SK-N-SH (cell line): ENCODE data around the gene SNRPB2. TPM values are rescaled to one million over a fixed set of nuclear protein-coding genes. Genes with fewer than 3 reads are reported as not detected.
A peak's percentile ranks its signal among the peaks of the same experiment; 100 is the strongest.

Experiments used
- CTCF ChIA-PET: fragments of 300-600, 350-600 bp; formaldehyde crosslinking; extraction: SDS; loops from one replicate; lab custom pipeline; 2021; lab: Yijun Ruan, JAX
- POLR2A ChIA-PET: fragments of 350-600 bp; sonication (Branson Sonifier 250); formaldehyde crosslinking; extraction: SDS; loops from one replicate; lab custom pipeline; 2020; ENCODE audit warnings: antibody characterized with exemption, inconsistent platforms; lab: Yijun Ruan, JAX
- DNase-seq: peaks from one replicate; pipeline ENCODE4 v3.0.0; 2012
- H2AFZ ChIP-seq: fragments of 200-600 bp; sonication (generic); 2 replicates; pipeline ENCODE4 v1.8.1; 2016; ENCODE audit warnings: antibody characterized with exemption, mild to moderate bottlenecking, low read depth
- H3F3A ChIP-seq: fragments of 200-600 bp; sonication (generic); replicated peaks from 2 replicates; pipeline ENCODE3; 2016; ENCODE audit warnings: antibody characterized with exemption, mild to moderate bottlenecking; ENCODE audit not compliant: insufficient read depth
- H3K27ac ChIP-seq, 2 experiments: fragments of 200-500 bp in 1 of 2; fragments of 200-600 bp in 1 of 2; sonication (Bioruptor generic) in 1 of 2; sonication (generic), shearing (Covaris generic) in 1 of 2; 2 replicates each; pipeline versions ENCODE4 v1.5.1 to v1.6.1; 2014 to 2016; ENCODE audit warnings: low read depth in 2 of 2, inconsistent platforms in 1 of 2, low read length in 1 of 2, mild to moderate bottlenecking in 1 of 2, mixed read lengths in 1 of 2
- H3K27me3 ChIP-seq: fragments of 200-600 bp; sonication (generic), shearing (Covaris generic); 2 replicates; pipeline ENCODE4 v1.6.1; 2016; ENCODE audit warnings: mixed run types; ENCODE audit not compliant: insufficient read depth
- H3K36me3 ChIP-seq, 2 experiments: fragments of 200-500 bp in 1 of 2; fragments of 200-600 bp in 1 of 2; sonication (Bioruptor generic) in 1 of 2; sonication (generic) in 1 of 2; replicated peaks in 1 of 2; 2 replicates each; pipeline versions ENCODE3 to v1.5.1; 2014 to 2016; ENCODE audit warnings: low read length in 1 of 2, mild to moderate bottlenecking in 1 of 2; ENCODE audit not compliant: insufficient read depth in 2 of 2, control insufficient read depth in 1 of 2
- H3K4me1 ChIP-seq, 2 experiments: fragments of 200-500 bp in 1 of 2; fragments of 200-600 bp in 1 of 2; sonication (Bioruptor generic) in 1 of 2; sonication (generic), shearing (Covaris generic) in 1 of 2; 2 replicates each; pipeline versions ENCODE4 v1.5.1 to v1.6.1; 2014 to 2016; ENCODE audit warnings: low read depth in 1 of 2, low read length in 1 of 2, mixed run types in 1 of 2; ENCODE audit not compliant: insufficient read depth in 2 of 2, control insufficient read depth in 1 of 2
- H3K4me2 ChIP-seq: fragments of 200-600 bp; sonication (generic), shearing (Covaris generic); 2 replicates; pipeline ENCODE4 v1.6.1; 2017; ENCODE audit warnings: mixed run types
- H3K4me3 ChIP-seq, 2 experiments: fragments of 200-500 bp in 1 of 2; fragments of 200-600 bp in 1 of 2; sonication (Bioruptor generic) in 1 of 2; sonication (generic), shearing (Covaris generic) in 1 of 2; 2 replicates each; pipeline versions ENCODE4 v1.5.1 to v1.8.1; 2014 to 2016; ENCODE audit warnings: low read depth in 2 of 2, inconsistent platforms in 1 of 2, low read length in 1 of 2, mild to moderate bottlenecking in 1 of 2, mixed read lengths in 1 of 2, moderate library complexity in 1 of 2
- H3K79me2 ChIP-seq: fragments of 200-600 bp; sonication (generic); 2 replicates; pipeline ENCODE4 v1.8.1; 2017; ENCODE audit warnings: mild to moderate bottlenecking; ENCODE audit not compliant: insufficient read depth
- H3K9ac ChIP-seq: fragments of 200-600 bp; sonication (generic); 2 replicates; pipeline ENCODE4 v1.6.1; 2017; ENCODE audit warnings: mixed run types
- H3K9me2 ChIP-seq: fragments of 200-600 bp; sonication (generic); 2 replicates; pipeline ENCODE4 v1.6.1; 2017; ENCODE audit warnings: mixed run types
- H3K9me3 ChIP-seq: fragments of 200-600 bp; sonication (generic); 2 replicates; pipeline ENCODE4 v1.6.1; 2017; ENCODE audit warnings: mixed run types, mild to moderate bottlenecking, moderate library complexity
- H4K20me1 ChIP-seq: fragments of 200-600 bp; sonication (generic); 2 replicates; pipeline ENCODE4 v1.6.1; 2017; ENCODE audit warnings: mild to moderate bottlenecking, mixed run types; ENCODE audit not compliant: insufficient read depth
- CHD2 ChIP-seq: fragments of 150-350 bp; IDR thresholded peaks from 2 replicates; pipeline ENCODE4 v1.6.1; 2018; ENCODE audit warnings: low read length; ENCODE audit not compliant: partially characterized antibody
- CTCF ChIP-seq: fragments of 200-600 bp; sonication (generic); IDR thresholded peaks from 2 replicates; pipeline ENCODE4 v1.6.1; 2017; ENCODE audit warnings: antibody characterized with exemption, mild to moderate bottlenecking, moderate library complexity
- ELF1 ChIP-seq: IDR thresholded peaks from 2 replicates; pipeline ENCODE4 v1.4.0; 2012
- EZH2phosphoT487 ChIP-seq: fragments of 200-600 bp; sonication (generic); IDR thresholded peaks from 2 replicates; pipeline ENCODE4 v1.6.1; 2017; ENCODE audit warnings: low read depth, mixed run types, mild to moderate bottlenecking, antibody characterized with exemption, moderate library complexity, borderline replicate concordance
- FOSL2 ChIP-seq: IDR thresholded peaks from 2 replicates; pipeline ENCODE4 v1.4.0; 2012; ENCODE audit warnings: low read depth, mild to moderate bottlenecking, moderate library complexity, borderline replicate concordance
- FOXJ3 ChIP-seq: sonication (generic); formaldehyde crosslinking; IDR thresholded peaks from 2 replicates; pipeline ENCODE4 v1.5.1; 2020; ENCODE audit warnings: mild to moderate bottlenecking, missing genetic modification reagents
- GABPA ChIP-seq: IDR thresholded peaks from 2 replicates; pipeline ENCODE4 v1.4.0; 2012; ENCODE audit warnings: low read depth, mild to moderate bottlenecking
- GATA2 ChIP-seq: sonication (generic); formaldehyde crosslinking; IDR thresholded peaks from 2 replicates; pipeline ENCODE4 v1.5.0; 2020; ENCODE audit warnings: mild to moderate bottlenecking, missing genetic modification reagents
- IRF3 ChIP-seq: fragments of 150-350 bp; IDR thresholded peaks from 2 replicates; pipeline ENCODE4 v1.6.1; 2016; ENCODE audit warnings: mild to moderate bottlenecking, low read depth, low read length
- JUND ChIP-seq: IDR thresholded peaks from 2 replicates; pipeline ENCODE4 v1.4.0; 2012
- MAX ChIP-seq: IDR thresholded peaks from 2 replicates; pipeline ENCODE4 v1.4.0; 2012; ENCODE audit warnings: low read depth
- MXI1 ChIP-seq: IDR thresholded peaks from 2 replicates; pipeline ENCODE4 v1.6.1; 2012; ENCODE audit warnings: mild to moderate bottlenecking, low read depth, low read length, improper control_type of control experiment
- NRF1 ChIP-seq: IDR thresholded peaks from 2 replicates; pipeline ENCODE4 v1.6.1; 2012; ENCODE audit warnings: low read depth, mild to moderate bottlenecking, low read length
- REST ChIP-seq: IDR thresholded peaks from 2 replicates; pipeline ENCODE4 v1.6.1; 2012; ENCODE audit warnings: mild to moderate bottlenecking, low read depth, low read length, moderate library complexity
- SIN3A ChIP-seq: IDR thresholded peaks from 2 replicates; pipeline ENCODE4 v1.6.1; 2012; ENCODE audit warnings: low read depth, mild to moderate bottlenecking, low read length, moderate library complexity, borderline replicate concordance
- SMC3 ChIP-seq: IDR thresholded peaks from 2 replicates; pipeline ENCODE4 v1.6.1; 2012; ENCODE audit warnings: low read depth, low read length, improper control_type of control experiment
- TAF1 ChIP-seq: IDR thresholded peaks from 2 replicates; pipeline ENCODE4 v1.6.1; 2012; ENCODE audit warnings: low read depth, mild to moderate bottlenecking, low read length, moderate library complexity, borderline replicate concordance
- TCF12 ChIP-seq: IDR thresholded peaks from 2 replicates; pipeline ENCODE4 v1.4.0; 2012
- TEAD4 ChIP-seq: IDR thresholded peaks from 2 replicates; pipeline ENCODE4 v1.4.0; 2012; ENCODE audit warnings: mild to moderate bottlenecking, borderline replicate concordance; ENCODE audit not compliant: insufficient read depth
- USF1 ChIP-seq: IDR thresholded peaks from 2 replicates; pipeline ENCODE4 v1.4.0; 2012; ENCODE audit warnings: low read depth, borderline replicate concordance
- YY1 ChIP-seq: IDR thresholded peaks from 2 replicates; pipeline ENCODE4 v1.4.0; 2012; ENCODE audit warnings: low read depth, mild to moderate bottlenecking
- ZBTB33 ChIP-seq: IDR thresholded peaks from 2 replicates; pipeline ENCODE4 v1.4.0; 2012; ENCODE audit warnings: low read depth, borderline replicate concordance
- WGBS: methylation state at CpG from one replicate; pipeline ENCODE4 v1.1.6; 2017; ENCODE audit warnings: low lambda C conversion rate; 5-methylcytosine and 5-hydroxymethylcytosine counted together
- polyA plus RNA-seq, 3 experiments: library from polyadenylated mRNA; depleted of rRNA; stranded (reverse); fragments of >200 nt; gene quantifications; 2 replicates each; pipeline ENCODE4 v1.2.3, GENCODE V29; 2012

SNRPB2 gene
- polyA plus RNA-seq (2012; rRNA removed) = 46.6 and 57.4 TPM in 2 replicates
- polyA plus RNA-seq (2012; cell fraction: cytosol; rRNA removed) = 81.5 and 127 TPM in 2 replicates
- polyA plus RNA-seq (2012; cell fraction: nucleus; rRNA removed) = 14.3 and 24.6 TPM in 2 replicates

GRCh38 chr20:16729565-16730460 lies at the start of gene SNRPB2:
Gene SNRPB2 (plus strand): TSS chr20:16730026. CDS start chr20:16731703, 1,677 bp downstream.
- Histone ChIP-seq H3K4me1 (peaks cover 8 to 14% of the 10 kb centered on the region in 2 experiments; a peak in 3 of 4 replicates), H3K9me3 (no peaks in the 10 kb centered on the region), H3K4me3 (peak within 1 kb of the TSS; percentile 73 to 91), H3F3A (no peaks in the 10 kb centered on the region), H3K27ac (peak within 1 kb of the TSS; percentile 72 to 81), H3K36me3 (peaks cover 22 to 35% of the 10 kb centered on the region in 2 experiments), H3K9me2 (no peaks in the 10 kb centered on the region), H3K9ac (peak within 1 kb of the TSS; percentile 95), H2AFZ (peak within 1 kb of the TSS; percentile 100), H3K79me2 (peaks cover 49% of the 10 kb centered on the region), H4K20me1 (no peaks in the 10 kb centered on the region), H3K4me2 (peak within 1 kb of the TSS; percentile 94), H3K27me3 (no peaks in the 10 kb centered on the region)
- ChIA-PET CTCF (interaction anchor here (1.1 to 1.4 kb wide), 2 partner anchors 32 to 116 kb away, joined by 3 to 5 read pairs; no protein-coding TSS in a partner anchor), POLR2A (no interaction called here)
- 15% methylated on average over 35 of the region's 57 CpGs for WGBS
- peak; percentile 85 for DNase-seq
- TF ChIP-seq REST (0 out of 2 replicates have a peak, but pooled peaks have one; percentile 41), GABPA (peak; percentile 96), FOXJ3 (no peak), JUND (no peak), FOSL2 (no peak), SMC3 (no peak), MAX (peak; percentile 89), IRF3 (no peak), ZBTB33 (no peak), USF1 (no peak), TAF1 (peak; percentile 77), MXI1 (peak; percentile 55), NRF1 (peak; percentile 89), ELF1 (peak; percentile 100), CHD2 (peak; percentile 84), GATA2 (CRISPR knock-in tag) (no peak), EZH2phosphoT487 (no peak), SIN3A (peak; percentile 95), TCF12 (peak; percentile 51; the same call in 1 of the 2 replicates), CTCF (no peak), TEAD4 (no peak), YY1 (peak; percentile 84; the same call in 1 of the 2 replicates)
